ENCODE measurements around the gene EP400. TPM values are rescaled to one million over a fixed set of nuclear protein-coding genes. Genes with fewer than 3 reads are reported as not detected.

EP400 gene
- total RNA-seq, 1 donor = 20.5 TPM

DNA sequence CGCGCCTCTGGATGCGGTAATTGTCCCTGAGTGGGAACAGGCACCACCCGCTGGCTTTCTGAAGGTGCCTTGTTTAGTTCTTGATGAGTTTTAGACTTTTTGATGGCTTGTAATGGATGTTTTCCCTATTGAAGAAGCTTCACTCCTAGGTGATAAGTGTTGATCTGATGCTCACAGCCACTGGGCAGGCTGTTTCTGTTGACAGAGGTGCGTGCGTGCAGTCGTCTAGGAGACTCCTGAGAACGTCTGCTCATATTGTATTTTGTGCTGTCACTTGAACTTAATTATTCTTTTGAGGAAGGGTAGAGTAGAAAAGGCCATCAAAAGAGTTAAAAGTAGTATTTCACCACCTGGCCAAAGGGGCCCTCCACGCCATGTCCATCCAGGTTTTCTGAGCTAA is 70.5 kb downstream of the EP400 start:
- Histone ChIP-seq H3K4me3 (ENCODE audit: low read length) (no peak overlapping the region), H3K9me3 (ENCODE audit: low read depth, low read length) (no peaks in the 10 kb centered on the region), H3K4me1 (ENCODE audit: insufficient read depth, low read length) (no peaks in the 10 kb centered on the region), H3K27me3 (ENCODE audit: insufficient read depth, low read length) (no peaks in the 10 kb centered on the region)

DNA sequence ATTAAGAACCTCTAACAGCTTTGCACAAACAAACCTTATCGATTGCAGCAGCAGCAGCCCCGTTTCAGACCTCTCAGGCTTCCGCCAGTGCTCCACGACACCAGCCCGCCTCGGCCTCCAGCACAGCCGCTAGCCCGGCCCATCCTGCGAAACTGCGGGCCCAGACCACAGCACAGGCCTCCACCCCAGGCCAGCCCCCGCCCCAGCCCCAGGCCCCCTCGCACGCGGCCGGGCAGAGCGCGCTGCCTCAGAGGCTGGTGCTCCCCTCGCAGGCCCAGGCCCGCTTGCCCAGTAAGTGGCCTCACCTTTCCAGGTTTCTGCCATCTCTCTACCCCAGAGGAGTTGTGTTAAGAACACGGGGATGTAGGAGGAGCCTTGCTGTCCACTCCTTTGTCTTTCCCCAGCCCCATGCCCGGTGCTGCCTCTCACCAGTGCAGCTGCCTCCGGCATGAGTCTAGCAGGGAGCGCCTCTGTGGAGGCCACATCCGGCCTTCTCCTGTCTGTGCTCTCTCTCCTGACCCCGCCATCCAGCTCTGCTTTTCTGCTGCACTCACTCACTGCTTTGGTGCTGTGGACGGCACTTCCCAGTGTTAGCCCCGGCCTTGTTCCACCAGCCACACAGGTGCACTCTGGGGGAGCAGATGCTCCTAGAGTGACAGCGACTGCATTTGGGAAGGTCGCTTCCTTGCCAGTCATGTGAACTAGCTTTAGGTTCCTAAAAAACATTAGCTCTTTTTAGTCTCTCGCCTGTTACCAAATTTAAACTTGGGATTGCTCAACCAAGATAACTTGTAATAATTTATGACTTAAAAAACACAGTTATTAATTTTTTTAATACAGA is 71.5 kb downstream of the EP400 start:
- Histone ChIP-seq H3K27me3 (ENCODE audit: insufficient read depth, low read length) (no peaks in the 10 kb centered on the region), H3K4me3 (ENCODE audit: low read length) (no peak overlapping the region), H3K9me3 (ENCODE audit: low read depth, low read length) (no peaks in the 10 kb centered on the region), H3K4me1 (ENCODE audit: insufficient read depth, low read length) (no peaks in the 10 kb centered on the region)

DNA sequence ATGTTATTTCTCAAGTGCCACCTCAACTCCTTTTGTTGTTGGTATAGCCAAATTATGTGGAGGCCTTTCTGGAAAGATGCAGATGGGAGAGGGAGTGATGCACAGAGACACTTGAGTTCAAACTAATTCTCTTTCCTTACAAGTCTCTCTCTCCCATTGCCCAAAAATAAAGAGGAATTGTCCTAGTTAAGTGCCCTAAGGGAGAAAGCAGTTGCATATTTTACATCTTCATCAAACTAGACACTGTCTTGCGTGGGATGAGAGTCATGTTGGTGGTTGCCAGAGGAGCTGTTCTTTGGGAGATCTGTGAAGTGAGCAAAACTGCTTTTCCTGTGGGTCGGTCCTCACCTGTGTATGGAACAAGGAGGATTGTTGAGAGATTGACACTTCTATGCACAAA is 72.2 kb downstream of the EP400 start:
- no peaks in the 10 kb centered on the region for H3K4me1 ChIP-seq (ENCODE audit: insufficient read depth, low read length)
- no peaks in the 10 kb centered on the region for H3K27me3 ChIP-seq (ENCODE audit: insufficient read depth, low read length)
- H3K4me3 ChIP-seq (ENCODE audit: low read length) = no peak overlapping the region
- no peaks in the 10 kb centered on the region for H3K9me3 ChIP-seq (ENCODE audit: low read depth, low read length)

DNA sequence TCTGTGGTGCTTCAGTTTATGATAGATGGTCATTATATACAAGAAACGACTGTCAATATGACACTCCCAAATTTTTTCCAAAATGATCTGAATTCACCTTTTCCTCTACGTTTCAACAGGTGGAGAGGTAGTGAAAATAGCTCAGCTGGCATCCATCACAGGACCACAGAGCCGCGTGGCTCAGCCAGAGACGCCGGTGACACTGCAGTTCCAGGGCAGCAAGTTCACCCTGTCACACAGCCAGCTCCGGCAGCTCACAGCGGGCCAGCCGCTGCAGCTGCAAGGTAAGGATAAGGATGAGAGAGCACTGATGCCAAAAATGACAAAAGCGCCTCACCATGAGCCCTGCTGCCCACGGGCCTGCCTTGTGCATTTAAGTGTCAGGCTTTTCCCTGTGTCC is 73.9 kb downstream of the EP400 start:
- H3K27me3 ChIP-seq (ENCODE audit: insufficient read depth, low read length) = no peaks in the 10 kb centered on the region
- H3K4me3 ChIP-seq (ENCODE audit: low read length) = no peak overlapping the region
- H3K9me3 ChIP-seq (ENCODE audit: low read depth, low read length) = no peaks in the 10 kb centered on the region
- H3K4me1 ChIP-seq (ENCODE audit: insufficient read depth, low read length) = no peaks in the 10 kb centered on the region

DNA sequence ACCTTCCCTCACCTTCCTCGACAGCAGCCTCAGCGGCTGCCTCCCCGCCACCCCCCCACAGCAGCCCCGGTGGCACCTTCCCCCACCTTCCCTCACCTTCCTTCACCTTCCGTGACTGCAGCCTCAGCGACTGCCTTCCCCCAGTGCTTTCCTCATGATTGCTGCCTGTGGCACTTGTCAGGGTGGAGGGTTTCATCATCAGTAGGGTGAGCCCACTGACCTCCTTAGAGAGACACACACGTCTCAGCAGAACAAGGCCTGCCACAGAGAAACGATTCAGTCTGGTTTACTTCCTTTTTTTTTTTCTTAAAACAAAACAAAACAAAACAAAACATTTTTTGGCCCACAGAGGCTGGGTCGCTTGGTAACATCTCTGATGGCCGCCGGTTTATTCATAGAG is 75.0 kb downstream of the EP400 start:
- Histone ChIP-seq H3K27me3 (ENCODE audit: insufficient read depth, low read length) (no peaks in the 10 kb centered on the region), H3K4me1 (ENCODE audit: insufficient read depth, low read length) (no peaks in the 10 kb centered on the region), H3K4me3 (ENCODE audit: low read length) (no peak overlapping the region), H3K9me3 (ENCODE audit: low read depth, low read length) (no peaks in the 10 kb centered on the region)

DNA sequence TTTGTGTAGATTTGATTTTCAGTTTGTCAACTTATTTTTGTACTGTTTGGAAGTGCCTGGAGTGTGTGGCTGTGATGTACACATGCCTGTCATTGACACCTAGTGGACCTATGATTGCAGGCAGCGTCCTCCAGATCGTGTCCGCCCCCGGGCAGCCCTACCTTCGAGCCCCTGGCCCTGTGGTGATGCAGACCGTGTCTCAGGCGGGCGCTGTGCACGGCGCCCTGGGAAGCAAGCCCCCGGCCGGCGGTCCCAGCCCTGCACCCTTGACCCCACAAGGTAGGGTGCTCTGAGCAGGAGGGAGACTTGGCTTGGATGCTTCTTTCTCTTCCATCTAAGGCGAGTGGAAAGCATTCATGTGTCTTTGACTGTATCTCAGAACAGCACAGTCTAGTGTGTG is 75.8 kb downstream of the EP400 start:
- Histone ChIP-seq H3K9me3 (ENCODE audit: low read depth, low read length) (no peaks in the 10 kb centered on the region), H3K27me3 (ENCODE audit: insufficient read depth, low read length) (no peaks in the 10 kb centered on the region), H3K4me1 (ENCODE audit: insufficient read depth, low read length) (no peaks in the 10 kb centered on the region), H3K4me3 (ENCODE audit: low read length) (no peak overlapping the region)

DNA sequence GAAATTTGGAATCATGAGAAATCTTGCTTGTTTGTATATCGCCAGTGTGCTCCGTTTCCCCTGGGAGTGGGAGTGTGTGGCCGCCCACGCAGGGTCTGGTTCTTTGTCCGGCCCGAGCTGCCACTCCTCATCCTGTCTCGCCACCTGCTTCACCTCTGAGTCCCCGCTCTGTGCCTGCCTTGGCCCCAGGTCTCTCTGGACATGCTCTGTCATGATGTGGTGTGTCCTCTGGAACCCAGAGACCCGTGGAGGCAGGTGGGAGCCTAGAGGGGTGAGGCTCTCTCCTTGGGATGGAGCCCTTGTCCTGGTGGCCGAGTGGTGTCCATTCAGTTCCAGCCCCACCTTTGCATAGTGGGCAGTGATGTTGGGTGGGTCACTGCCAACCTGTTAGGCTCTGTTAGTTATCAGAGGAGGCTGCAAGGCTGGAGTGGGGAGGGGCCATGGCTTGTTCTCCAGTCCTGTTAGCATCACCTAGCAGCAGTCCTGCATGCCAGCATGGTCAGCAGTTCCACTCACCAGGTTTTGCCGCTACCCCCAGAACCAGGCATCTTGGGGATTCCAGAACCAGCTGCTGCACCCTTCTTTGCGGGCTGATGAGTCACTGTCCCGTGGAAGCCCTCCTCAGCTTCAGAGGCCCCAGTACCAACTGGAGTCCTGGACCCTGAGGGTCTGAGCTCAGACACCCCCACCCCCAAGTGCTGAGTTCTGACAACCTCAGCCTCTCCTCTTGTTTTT is 76.5 kb downstream of the EP400 start:
- no peaks in the 10 kb centered on the region for H3K9me3 ChIP-seq (ENCODE audit: low read depth, low read length)
- no peaks in the 10 kb centered on the region for H3K27me3 ChIP-seq (ENCODE audit: insufficient read depth, low read length)
- no peak overlapping the region for H3K4me3 ChIP-seq (ENCODE audit: low read length)
- H3K4me1 ChIP-seq (ENCODE audit: insufficient read depth, low read length) = no peaks in the 10 kb centered on the region

DNA sequence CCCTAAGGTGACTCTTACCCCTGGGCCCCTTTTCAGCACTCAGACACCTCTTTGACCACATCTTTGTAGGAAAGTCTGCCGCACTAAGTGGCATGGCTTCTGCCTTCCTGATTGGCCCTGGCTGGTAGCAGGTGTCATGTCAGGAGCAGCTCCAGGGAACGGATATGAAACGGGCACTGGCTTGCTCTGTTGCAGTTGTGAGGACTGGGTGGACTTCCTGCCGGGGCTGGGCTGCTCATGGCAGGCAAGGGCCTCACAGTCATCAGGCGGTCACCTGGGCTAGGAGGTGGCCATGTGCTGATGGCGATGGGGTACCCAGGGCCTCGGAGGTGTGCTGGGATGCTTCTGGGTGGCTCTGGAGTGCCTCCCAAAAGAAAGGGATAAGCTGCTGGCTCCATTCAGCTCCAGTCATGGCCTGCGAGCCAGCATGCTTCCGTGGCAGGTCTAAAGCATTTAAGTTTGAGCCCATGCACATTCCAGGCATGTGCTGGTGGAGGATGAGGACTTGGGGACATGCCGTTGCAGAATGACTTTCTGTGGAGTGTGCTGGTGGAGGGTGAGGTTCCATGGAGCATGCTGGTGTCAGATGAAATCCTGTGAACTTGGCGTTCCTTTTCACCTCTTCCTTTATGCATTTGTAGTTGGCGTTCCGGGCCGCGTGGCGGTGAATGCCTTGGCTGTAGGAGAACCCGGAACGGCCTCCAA is 77.2 kb downstream of the EP400 start:
- no peaks in the 10 kb centered on the region for H3K9me3 ChIP-seq (ENCODE audit: low read depth, low read length)
- no peak overlapping the region for H3K4me3 ChIP-seq (ENCODE audit: low read length)
- no peaks in the 10 kb centered on the region for H3K4me1 ChIP-seq (ENCODE audit: insufficient read depth, low read length)
- H3K27me3 ChIP-seq (ENCODE audit: insufficient read depth, low read length) = no peaks in the 10 kb centered on the region

DNA sequence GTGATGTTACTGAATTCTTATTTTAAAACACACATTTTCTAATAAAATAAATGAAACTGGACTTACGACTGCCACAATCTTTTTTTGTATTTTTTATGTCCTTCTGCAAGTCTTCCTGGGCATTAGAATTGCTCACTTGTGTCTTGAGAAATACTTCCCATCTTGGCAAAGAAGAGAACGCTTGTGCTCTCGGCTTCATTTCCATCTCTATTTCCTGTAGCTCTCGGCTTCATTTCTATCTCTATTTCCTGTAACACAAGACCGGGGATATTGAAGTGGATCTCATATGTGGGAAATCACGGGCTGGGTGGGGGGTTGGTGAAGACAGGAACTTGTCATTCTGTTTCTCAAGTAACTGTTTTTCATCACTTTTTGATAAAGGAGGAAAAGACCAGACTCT is 77.9 kb downstream of the EP400 start:
- H3K4me3 ChIP-seq (ENCODE audit: low read length) = no peak overlapping the region
- H3K9me3 ChIP-seq (ENCODE audit: low read depth, low read length) = no peaks in the 10 kb centered on the region
- no peaks in the 10 kb centered on the region for H3K27me3 ChIP-seq (ENCODE audit: insufficient read depth, low read length)
- H3K4me1 ChIP-seq (ENCODE audit: insufficient read depth, low read length) = no peaks in the 10 kb centered on the region

DNA sequence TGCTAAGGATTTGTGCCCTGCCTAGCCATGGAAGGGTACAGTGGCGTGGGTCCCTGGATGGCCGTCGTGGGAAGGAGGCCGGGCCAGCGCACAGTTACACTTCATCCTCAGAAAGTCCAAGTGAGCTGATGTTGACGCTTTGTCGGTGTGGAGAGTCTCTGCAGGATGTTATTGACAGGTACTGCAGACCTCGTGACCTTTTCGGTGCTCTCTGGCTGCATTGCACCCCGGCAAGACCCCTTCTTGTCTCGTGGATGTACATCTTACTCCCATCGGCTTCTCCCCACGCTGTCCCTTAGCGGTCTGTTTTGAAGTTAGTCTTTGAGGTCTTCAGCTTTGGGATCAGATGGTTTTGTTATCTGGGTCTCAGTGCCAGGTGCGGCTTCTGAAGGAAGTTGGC is 78.4 kb downstream of the EP400 start:
- H3K4me3 ChIP-seq (ENCODE audit: low read length) = no peak overlapping the region
- H3K4me1 ChIP-seq (ENCODE audit: insufficient read depth, low read length) = no peaks in the 10 kb centered on the region
- no peaks in the 10 kb centered on the region for H3K9me3 ChIP-seq (ENCODE audit: low read depth, low read length)
- no peaks in the 10 kb centered on the region for H3K27me3 ChIP-seq (ENCODE audit: insufficient read depth, low read length)

DNA sequence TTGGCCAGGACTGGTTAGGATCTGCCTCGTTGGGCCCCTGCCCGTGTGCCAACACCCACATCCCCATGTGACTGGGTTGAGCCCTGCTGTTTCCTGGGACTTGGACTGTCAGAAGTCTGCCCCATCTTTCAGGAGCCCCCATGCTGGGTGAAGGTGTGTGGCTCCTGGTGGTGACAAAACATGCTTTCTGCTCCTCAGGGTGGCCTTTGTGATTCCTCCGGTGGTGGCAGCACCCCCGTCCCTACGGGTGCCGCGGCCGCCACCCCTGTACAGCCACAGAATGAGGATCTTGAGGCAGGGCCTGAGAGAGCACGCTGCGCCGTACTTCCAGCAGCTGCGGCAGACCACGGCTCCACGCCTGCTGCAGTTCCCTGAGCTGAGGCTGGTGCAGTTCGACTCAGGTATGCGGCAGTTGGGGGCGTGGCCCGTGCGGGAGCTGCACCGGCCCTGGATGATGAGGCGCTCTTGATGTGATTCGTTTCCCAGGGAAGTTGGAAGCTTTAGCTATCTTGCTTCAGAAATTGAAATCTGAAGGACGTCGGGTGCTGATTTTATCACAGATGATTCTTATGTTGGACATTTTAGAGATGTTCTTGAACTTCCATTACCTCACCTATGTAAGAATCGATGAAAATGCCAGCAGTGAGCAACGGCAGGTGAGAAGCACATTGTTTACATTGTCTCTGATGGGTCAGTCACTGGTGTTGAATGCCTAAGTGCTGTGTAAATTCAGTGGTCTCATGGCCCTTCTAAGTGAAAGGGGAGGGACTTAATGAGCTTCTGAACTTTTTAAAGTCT is 80.0 kb downstream of the EP400 start:
- Histone ChIP-seq H3K27me3 (ENCODE audit: insufficient read depth, low read length) (no peaks in the 10 kb centered on the region), H3K4me1 (ENCODE audit: insufficient read depth, low read length) (no peaks in the 10 kb centered on the region), H3K9me3 (ENCODE audit: low read depth, low read length) (no peaks in the 10 kb centered on the region), H3K4me3 (ENCODE audit: low read length) (no peak overlapping the region)

DNA sequence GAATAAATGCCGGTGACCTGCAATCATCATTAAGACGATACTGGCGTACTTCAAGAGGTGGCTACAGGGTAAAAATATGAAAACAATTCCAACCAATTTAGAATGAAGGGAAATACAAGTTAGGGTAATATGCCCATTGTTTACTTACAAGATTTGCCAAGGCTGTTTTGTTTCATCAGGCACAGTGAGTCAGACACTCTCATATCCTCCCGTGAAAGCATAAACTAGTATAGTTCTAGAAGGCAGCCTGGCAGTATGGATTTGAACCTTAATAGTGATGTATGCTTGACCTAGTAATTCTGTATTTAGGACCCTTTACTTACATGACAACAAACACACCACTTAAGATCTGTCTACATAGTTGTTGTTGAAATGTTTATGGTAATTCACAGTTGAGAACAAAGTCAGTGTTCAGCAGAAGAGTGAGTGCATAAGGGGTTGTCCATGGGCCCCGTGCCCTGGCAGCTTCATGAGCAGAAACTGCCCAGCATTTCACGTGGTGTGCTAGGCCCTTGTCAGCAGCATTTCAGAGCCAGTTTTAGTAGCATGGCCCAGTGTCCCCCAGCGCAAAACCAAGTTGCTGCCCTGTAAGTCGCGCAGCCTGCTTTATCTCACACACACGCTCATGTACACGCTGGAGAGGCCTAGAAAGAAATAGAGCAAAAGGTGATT is 80.8 kb downstream of the EP400 start:
- Histone ChIP-seq H3K4me1 (ENCODE audit: insufficient read depth, low read length) (no peaks in the 10 kb centered on the region), H3K4me3 (ENCODE audit: low read length) (no peak overlapping the region), H3K9me3 (ENCODE audit: low read depth, low read length) (no peaks in the 10 kb centered on the region), H3K27me3 (ENCODE audit: insufficient read depth, low read length) (no peaks in the 10 kb centered on the region)

DNA sequence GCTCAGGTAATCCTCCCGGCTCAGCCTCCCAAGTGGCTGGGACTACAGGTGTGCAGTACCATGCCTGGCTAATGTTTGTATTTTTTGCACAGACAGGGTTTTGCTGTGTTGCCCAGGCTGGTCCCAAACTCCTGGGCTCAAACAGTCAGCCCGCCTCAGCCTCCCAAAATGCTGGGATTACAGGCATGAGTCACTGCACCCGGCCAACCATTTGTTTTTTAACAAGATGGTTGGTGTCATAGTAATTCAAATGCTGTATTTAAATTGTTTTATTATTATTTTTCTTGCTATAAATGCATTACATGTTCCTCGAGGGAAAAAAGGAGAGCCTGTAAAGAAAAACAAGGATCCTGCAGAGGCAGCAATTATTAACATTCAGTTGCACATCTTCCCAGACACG is 83.9 kb downstream of the EP400 start:
- H3K27me3 ChIP-seq (ENCODE audit: insufficient read depth, low read length) = no peaks in the 10 kb centered on the region
- no peaks in the 10 kb centered on the region for H3K4me1 ChIP-seq (ENCODE audit: insufficient read depth, low read length)
- no peak overlapping the region for H3K4me3 ChIP-seq (ENCODE audit: low read length)
- no peaks in the 10 kb centered on the region for H3K9me3 ChIP-seq (ENCODE audit: low read depth, low read length)

DNA sequence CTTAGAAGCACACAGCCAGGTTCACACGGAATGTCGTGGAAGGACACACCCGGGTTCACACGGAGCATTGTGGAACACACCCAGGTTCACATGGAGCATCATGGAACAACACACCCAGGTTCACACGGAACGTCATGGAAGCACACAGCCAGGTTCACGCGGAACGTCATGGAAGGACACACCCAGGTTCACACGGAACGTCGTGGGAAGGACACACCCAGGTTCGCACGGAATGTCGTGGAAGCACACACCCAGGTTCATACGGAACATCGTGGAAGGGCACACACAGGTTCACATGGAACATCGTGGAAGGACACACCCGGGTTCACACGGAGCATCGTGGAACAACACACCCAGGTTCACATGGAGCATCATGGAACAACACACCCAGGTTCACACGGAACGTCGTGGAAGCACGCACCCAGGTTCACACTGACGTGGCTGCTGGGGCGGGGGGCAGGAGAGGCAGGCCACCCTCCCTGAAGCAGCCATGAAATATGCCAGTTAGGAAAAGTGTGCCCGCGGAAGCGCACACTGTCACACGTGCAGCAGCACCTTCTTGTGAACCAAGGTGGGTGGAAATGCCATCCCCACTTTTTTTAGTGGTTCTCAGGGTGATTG is 86.4 kb downstream of the EP400 start:
- no peaks in the 10 kb centered on the region for H3K9me3 ChIP-seq (ENCODE audit: low read depth, low read length)
- no peak overlapping the region for H3K4me3 ChIP-seq (ENCODE audit: low read length)
- H3K4me1 ChIP-seq (ENCODE audit: insufficient read depth, low read length) = no peaks in the 10 kb centered on the region
- no peaks in the 10 kb centered on the region for H3K27me3 ChIP-seq (ENCODE audit: insufficient read depth, low read length)

Data from mononuclear cell (primary cell).